HG03039 (cell line): Measurements from ENCODE around the gene PDK4.
"Not testable (repeated sequence)": the region's sequence is repeated elsewhere in the genome, so short reads cannot be mapped to it uniquely, and the experiment has no call there.

Source experiments
- ATAC-seq: cut with Tn5 transposase; IDR thresholded peaks from one replicate; pipeline ENCODE4 v1.9.1; 2021; ENCODE audit warnings: mild to moderate bottlenecking, moderate library complexity; ENCODE audit not compliant: unreplicated experiment

The PDK4 gene

GRCh38 chr7:95578299-95578855 is 17.9 kb downstream of the PDK4 start:
- ATAC-seq = no peak

DNA sequence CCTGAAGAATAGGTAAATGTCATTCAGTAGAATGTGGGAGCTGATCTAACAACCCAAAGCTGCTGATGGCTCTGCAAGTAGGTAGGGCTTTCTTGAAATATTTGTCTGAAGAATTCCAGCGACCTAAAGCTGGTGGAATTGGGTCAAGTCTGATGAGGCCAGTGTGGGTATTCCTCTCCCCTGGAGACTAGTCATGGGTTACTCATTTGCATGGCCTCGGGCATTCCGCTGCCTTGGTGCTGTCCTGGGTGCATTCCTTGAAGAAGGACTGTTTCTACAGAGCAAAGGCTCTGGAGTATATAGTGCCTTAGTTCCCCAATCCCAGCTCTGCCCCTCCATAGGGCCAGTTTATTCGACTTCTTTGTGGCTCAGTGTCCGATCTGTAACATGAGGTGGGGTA is 19.2 kb downstream of the PDK4 start:
- no peak for ATAC-seq

DNA sequence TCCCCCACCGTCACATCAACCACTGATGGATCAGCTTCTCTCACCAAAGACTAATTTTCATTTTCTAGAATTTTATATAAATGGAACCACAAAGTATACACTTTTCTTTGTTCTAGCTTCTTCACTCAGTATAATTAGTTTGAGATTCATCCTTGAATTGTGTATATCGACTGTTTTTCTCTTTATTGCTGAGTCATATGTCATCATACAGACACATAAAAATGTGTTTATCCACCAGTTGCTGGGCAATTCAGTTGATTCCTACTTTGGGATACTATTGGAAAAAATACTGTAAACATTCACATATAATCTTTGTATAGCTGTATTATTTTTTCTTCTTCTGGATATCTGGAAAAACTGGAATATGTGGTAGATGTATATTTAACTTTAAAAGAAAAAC is 26.6 kb downstream of the PDK4 start:
- no peak for ATAC-seq

- ATAC-seq = no peak
Observed at GRCh38 chr7:95560674-95561073, 35.6 kb downstream of the PDK4 start.

DNA sequence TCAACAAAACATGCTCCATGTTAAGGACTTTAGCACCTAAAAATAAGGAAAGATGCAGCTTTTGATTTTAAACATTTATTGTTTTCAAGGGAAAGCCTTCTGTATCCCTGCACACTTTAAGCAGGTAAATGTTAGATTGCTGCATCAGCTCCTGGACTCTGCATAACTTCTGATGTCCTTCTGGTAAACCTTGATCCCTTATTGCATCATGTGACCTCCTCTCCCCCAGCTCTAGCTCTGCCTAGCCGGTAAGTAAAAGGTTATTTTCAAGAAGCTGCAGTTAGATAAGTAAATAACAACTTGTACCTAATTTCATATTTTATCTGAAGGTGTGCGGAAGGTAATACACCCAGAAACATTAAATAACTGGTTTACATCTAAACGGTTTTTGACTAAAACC is 37.5 kb downstream of the PDK4 start:
- ATAC-seq = no peak

DNA sequence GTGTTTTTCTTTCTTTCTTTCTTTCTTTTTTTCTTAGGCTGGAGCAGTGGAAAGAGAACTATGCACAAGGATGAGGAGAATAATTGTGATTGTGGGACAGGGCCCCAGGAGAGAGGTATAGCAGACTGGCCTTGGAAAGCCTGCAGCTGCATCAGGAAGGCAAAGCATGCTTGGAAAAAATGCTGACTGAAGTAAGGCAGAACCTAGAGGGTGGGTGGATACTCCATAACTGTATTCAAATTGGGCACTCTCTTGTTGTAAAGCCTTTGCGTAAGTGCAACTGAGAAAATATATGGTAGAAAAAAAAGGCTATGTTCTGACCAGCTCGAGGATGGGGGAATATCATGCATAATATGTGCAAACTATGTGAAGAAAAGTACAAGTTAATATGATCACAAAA is 39.5 kb downstream of the PDK4 start:
- no peak for ATAC-seq

DNA sequence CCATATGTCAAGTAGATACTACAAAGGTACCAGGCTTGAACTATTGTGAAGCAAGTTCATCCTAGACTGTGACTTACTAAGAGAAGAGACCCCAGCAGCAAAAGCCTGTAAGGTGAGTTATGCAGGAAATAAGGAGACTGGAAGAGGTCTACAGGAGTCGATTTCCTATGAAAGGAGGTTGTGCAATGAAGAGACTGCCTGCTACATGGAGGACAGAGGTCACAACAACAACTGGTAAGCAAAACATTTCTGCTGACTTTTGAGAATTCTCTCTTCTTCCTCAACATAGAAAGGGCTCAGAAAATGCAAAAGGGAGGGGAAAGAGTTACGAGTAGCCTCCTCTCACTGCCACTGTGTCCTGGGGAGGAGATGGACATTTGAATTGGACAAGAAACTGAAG is 42.4 kb downstream of the PDK4 start:
- no peak for ATAC-seq

- not testable (repeated sequence) for ATAC-seq
Observed at GRCh38 chr7:95552010-95552926, 44.0 kb downstream of the PDK4 start.

DNA sequence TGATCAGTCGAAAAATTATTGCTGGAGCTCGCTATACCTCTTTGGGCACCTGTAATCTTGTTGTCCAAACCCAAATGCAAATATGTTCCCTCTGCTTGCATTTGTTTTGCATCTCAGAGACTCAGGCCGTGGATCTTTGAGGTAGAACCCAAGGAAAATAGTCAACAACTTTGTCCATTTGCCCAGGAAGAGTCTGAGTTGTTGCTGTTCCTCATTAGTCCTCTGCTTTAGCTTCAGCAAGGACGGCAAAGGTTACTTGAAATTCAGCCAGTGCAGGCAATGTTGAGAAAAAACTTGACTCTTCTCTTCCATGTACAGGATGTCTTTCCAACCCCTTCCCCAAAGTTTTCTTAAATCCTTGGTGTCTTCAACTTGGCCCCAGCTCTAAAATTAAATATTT is 45.8 kb downstream of the PDK4 start:
- ATAC-seq = no peak

GRCh38 chr7:95549818-95550529 is 46.3 kb downstream of the PDK4 start:
- ATAC-seq = no peak

DNA sequence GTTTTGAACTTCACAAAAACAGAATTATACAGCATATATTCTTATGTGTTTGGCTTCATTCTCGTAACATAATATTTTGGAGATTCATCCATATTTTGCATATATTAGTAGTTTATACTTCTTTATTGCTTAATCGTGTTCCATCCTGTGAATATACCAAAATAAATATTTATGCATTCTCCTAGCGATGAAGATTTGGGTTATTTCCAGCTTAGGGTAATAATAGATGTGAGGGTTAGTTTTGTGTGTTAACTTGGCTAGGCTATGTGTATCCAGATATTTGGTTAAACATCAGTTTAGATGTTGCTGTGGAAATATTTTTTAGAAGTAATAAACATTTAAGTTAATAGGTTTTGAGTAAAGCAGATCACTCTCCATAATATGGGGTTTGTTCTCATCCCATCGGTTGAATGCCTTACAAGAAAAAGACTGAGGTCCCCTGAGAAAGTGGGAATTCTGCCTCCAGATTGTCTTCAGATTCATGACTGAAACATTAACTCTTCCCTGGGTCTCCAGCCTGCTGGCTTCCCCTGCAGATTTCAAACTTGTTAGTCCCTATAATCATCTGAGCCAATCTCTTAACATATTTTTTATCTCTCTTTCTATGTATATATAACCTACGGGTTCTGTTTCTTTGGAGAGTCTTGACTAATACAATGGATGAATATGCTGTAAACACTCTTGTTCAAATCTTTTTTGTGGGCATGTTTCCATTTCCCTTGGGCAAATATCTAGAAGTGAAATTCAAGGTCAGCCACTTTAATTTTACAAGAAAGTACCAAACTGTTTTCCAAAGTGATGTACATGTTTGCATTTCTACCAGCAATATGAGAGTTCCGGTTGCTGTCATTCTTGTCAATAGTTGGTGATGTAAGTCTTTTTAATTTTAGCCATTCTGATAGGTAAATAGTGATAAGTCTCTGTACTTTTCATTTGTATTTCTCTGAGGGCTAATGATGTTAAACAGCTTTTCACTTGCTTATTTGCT is 48.7 kb downstream of the PDK4 start:
- ATAC-seq = no peak

GRCh38 chr7:95546647-95547046 is 49.7 kb downstream of the PDK4 start:
- no peak for ATAC-seq

DNA sequence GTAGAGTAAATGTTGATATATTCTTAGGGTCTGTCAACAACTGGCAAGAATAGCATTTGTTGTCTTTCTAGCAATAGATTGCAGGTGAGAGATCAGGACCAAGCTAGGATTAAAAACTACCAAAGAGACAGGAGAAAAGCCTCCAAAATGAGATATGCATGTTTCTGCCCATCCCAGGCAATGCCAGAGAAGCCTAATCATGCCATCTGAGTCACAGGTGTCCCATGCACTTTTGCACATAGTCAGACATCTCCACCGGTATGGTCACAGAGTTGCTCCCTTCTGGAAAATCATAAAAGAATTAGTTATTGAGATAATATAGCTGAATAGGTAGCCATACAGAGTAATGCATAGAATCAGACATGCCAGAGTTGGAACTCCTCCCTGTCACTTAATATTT is 50.6 kb downstream of the PDK4 start:
- no peak for ATAC-seq

- ATAC-seq = no peak
Observed at GRCh38 chr7:95545007-95545615, 51.2 kb downstream of the PDK4 start.

DNA sequence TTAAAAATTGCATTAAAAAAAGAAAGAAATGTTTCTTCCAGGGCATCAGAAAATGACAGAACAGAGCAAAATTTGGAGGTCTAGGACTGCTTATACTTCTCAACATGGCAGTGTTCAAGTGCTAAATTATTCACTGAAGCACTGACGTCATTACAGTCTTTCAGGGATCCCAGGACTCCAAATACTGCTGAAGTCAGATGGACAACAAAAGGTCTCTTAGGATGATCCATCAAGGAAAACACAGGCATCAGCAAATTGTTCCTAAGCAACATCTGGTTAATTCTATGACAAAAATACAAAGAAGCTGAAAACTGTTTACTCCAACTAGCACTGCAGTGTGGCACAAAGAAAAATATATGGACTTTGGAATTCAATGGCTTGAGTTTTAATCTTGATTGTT is 52.1 kb downstream of the PDK4 start:
- ATAC-seq = no peak

DNA sequence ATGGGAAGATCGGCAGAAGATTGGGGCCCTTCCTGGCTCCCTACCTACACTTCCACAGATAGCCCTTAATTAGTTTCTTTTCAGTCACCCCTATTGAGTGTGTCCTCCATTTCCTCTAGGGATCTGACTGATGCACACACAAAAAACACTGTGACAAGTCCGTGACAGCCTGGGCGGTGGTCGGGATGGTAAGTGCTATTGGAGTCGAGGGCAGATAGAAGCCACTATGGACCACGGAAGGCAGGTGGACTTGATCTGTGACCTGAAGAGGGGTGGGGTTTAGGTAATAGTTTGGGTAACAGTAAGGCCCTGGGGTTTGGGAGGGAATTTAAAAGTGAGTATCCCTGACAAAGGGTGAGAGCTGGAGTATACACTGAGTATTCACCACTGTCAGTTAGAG is 53.0 kb downstream of the PDK4 start:
- no peak for ATAC-seq

GRCh38 chr7:95540366-95540765 is 56.0 kb downstream of the PDK4 start:
- no peak for ATAC-seq

- no peak for ATAC-seq
Observed at GRCh38 chr7:95539426-95539825, 56.9 kb downstream of the PDK4 start.

- ATAC-seq = no peak
Observed at GRCh38 chr7:95537468-95537867, 58.8 kb downstream of the PDK4 start.

DNA sequence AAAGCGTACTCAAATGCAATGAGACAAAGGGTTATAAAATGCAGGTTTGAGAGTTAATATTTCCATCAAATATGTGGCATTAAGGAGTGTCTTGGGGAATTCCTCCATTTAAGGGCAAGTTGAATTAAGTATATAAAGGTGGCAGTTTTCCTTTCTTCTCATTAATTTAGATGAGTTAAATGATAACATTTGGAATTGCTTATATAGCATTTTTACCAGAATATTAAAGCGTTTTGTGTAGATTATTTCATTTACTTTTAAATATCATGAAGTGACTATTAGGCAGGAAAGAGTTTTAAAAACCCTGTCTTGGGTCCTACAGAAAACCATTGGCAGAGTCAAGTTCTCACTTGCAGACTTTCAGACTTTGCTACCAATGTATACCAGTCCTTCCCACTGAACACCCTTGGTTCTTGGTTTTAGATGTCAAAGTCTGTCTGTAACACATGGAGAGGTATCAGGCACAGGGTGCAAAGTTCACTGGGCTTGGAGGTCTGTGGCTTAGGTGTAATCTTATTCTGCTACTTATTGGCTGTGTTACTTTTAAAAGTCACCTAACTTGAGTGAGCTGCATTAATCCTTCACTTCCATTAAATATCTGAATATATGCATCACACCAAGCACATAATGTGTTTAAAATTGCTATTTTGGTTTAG is 59.5 kb downstream of the PDK4 start:
- ATAC-seq = no peak
